Keratinocyte (primary cell): ENCODE results near the gene URM1.

ENCODE experiments used
- EZH2 ChIP-seq: IDR thresholded peaks from one replicate; pipeline ENCODE4 v1.6.1; 2012; ENCODE audit warnings: inconsistent platforms, mild to moderate bottlenecking, low read length, moderate library complexity
- TF ChIP-seq, protein P1 (sequence below), 3 experiments: IDR thresholded peaks in 1 of 3; conservative IDR thresholded peaks in 1 of 3; optimal IDR thresholded peaks in 1 of 3; 2 replicates in 2 of 3; 3 replicates in 1 of 3; pipeline versions ENCODE3 to v1.5.1; 2011; ENCODE audit warnings: low read length in 3 of 3, mild to moderate bottlenecking in 3 of 3, moderate library complexity in 2 of 3, control low read depth in 1 of 3, inconsistent platforms in 1 of 3; ENCODE audit not compliant: insufficient read depth in 2 of 3; ENCODE audit errors: extremely low read depth in 1 of 3

DNA sequence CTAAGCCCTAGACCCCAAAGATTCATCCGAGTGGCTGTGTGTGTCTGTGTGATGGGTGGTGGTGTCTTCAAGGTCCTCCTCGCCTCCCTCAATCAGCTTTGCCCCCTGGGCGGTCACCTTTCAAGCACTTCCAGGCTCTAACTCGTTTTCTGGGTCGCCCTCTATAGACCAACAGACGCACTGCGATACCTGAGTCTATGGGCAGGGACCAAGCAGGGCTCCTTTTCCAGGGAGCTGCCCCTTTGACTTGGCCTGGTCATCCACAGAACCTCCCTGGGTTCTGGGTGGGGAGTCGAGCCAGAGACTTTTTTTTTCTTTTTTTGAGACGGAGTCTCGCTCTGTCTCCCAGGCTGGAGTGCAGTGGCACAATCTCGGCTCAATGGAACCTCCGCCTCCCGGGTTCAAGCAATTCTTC is 29.7 kb upstream of the URM1 start:
- no peak for TF ChIP-seq EZH2
- TF ChIP-seq, protein P1, sequence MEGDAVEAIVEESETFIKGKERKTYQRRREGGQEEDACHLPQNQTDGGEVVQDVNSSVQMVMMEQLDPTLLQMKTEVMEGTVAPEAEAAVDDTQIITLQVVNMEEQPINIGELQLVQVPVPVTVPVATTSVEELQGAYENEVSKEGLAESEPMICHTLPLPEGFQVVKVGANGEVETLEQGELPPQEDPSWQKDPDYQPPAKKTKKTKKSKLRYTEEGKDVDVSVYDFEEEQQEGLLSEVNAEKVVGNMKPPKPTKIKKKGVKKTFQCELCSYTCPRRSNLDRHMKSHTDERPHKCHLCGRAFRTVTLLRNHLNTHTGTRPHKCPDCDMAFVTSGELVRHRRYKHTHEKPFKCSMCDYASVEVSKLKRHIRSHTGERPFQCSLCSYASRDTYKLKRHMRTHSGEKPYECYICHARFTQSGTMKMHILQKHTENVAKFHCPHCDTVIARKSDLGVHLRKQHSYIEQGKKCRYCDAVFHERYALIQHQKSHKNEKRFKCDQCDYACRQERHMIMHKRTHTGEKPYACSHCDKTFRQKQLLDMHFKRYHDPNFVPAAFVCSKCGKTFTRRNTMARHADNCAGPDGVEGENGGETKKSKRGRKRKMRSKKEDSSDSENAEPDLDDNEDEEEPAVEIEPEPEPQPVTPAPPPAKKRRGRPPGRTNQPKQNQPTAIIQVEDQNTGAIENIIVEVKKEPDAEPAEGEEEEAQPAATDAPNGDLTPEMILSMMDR (optimal IDR thresholded peaks at IDR 0.05 in 1 of 3, IDR thresholded peaks at IDR 0.05 in 1 of 3, conservative IDR thresholded peaks at IDR 0.05 in 1 of 3; ENCODE audit: extremely low read depth in 1 of 3, insufficient read depth in 2 of 3, low read length in 3 of 3): peak; percentile 72 to 83 (median 83)
